Naive thymus-derived CD8-positive, alpha-beta T cell (primary cell): ENCODE measurements around the gene CDC42EP5. TPM values are rescaled to one million over a fixed set of nuclear protein-coding genes. Genes with fewer than 3 reads are reported as not detected.

ENCODE experiments used
- ATAC-seq, 2 donors: fragments of 150-1000 bp; cut with Tn5 transposase in 1 of 2; sonication (Bioruptor Pico), chemical (Tn5 transposase) in 1 of 2; 1 replicate in 1 of 2; 2 replicates in 1 of 2; pipeline ENCODE4 v1.10.0; 2021; ENCODE audit warnings: mild to moderate bottlenecking in 2 of 2, moderate library complexity in 2 of 2
- POLR2A ChIA-PET: fragments of 350-600 bp; sonication (Branson Sonifier 250); formaldehyde crosslinking; loops from one replicate; lab custom pipeline; 2021; ENCODE audit warnings: antibody characterized with exemption; lab: Charles Lee
- DNase-seq, 10 donors: peaks; one replicate each; pipeline versions ENCODE4 v3.0.0 to v3.0.0-alpha.2; 2020 to 2022
- H3K27ac Mint-ChIP-seq, 10 donors: one replicate each; pipeline ENCODE4 v1.8.0; 2020 to 2022; ENCODE audit warnings: mild to moderate bottlenecking in 10 of 10, mixed read lengths in 10 of 10, moderate library complexity in 4 of 10, inconsistent platforms in 1 of 10
- H3K27me3 Mint-ChIP-seq, 5 donors: one replicate each; pipeline ENCODE4 v1.8.0; 2021 to 2022; ENCODE audit warnings: mixed read lengths in 5 of 5
- H3K36me3 Mint-ChIP-seq, 3 donors: one replicate each; pipeline ENCODE4 v1.8.0; 2020 to 2022; ENCODE audit warnings: mixed read lengths in 3 of 3, mild to moderate bottlenecking in 2 of 3, inconsistent platforms in 1 of 3
- H3K4me1 Mint-ChIP-seq, 4 donors: one replicate each; pipeline ENCODE4 v1.8.0; 2021 to 2022; ENCODE audit warnings: mixed read lengths in 4 of 4
- H3K4me3 Mint-ChIP-seq, 10 donors: one replicate each; pipeline ENCODE4 v1.8.0; 2020 to 2022; ENCODE audit warnings: mild to moderate bottlenecking in 10 of 10, mixed read lengths in 10 of 10, moderate library complexity in 6 of 10, inconsistent platforms in 1 of 10
- H3K9me3 Mint-ChIP-seq, 9 donors: one replicate each; pipeline ENCODE4 v1.8.0; 2020 to 2022; ENCODE audit warnings: mixed read lengths in 9 of 9, mild to moderate bottlenecking in 3 of 9, inconsistent platforms in 1 of 9, moderate library complexity in 1 of 9
- polyA plus RNA-seq, 3 donors: library from polyadenylated mRNA; unstranded; fragments of 300-500 nt; fragmentation: Illumina TruSeq; gene quantifications; one replicate each; pipeline ENCODE4 v1.2.3, GENCODE V29; 2021
- total RNA-seq, 8 experiments: library from RNA in 2 of 8; stranded (reverse) in 2 of 8; gene quantifications; one replicate each; pipeline ENCODE4 v1.2.3 and lab custom pipeline; 2021 to 2026

CDC42EP5 gene
- total and polyA plus RNA-seq, 5 experiments from 2014 or later: not detected

GRCh38 chr19:54459282-54460229 lies 13.5 kb downstream of the CDC42EP5 start:
- peak overlapping the region; percentile 43 to 95 (median 80) for H3K27ac Mint-ChIP-seq
- H3K4me1 Mint-ChIP-seq: peaks cover 26 to 40% (median 34%) of the 10 kb centered on the region in 4 donors
- DNase-seq (no peak), ATAC-seq (no peak)
- H3K4me3 Mint-ChIP-seq: peak overlapping the region in 8 of 10 donors; percentile 1 to 66 (median 38)
- peaks cover 0 to 66% (median 8%) of the 10 kb centered on the region in 3 donors for H3K36me3 Mint-ChIP-seq
- peaks cover 0 to 4% (median 0%) of the 10 kb centered on the region in 9 donors for H3K9me3 Mint-ChIP-seq
- no peaks in the 10 kb centered on the region for H3K27me3 Mint-ChIP-seq
- POLR2A ChIA-PET: interaction anchor here (0.7 to 3.1 kb wide), 2 partner anchors 11 to 13 kb away, joined by 3 to 19 read pairs; partner anchors contain the start of gene LENG8

GRCh38 chr19:54458648-54459281 lies 14.3 kb downstream of the CDC42EP5 start:
- POLR2A ChIA-PET: interaction anchor here (0.6 to 3.1 kb wide), 2 partner anchors 11 to 76 kb away, joined by 4 to 19 read pairs; partner anchors contain the start of gene LENG8
- peak overlapping the region in 3 of 10 donors; percentile 19 to 66 (median 50) for H3K4me3 Mint-ChIP-seq
- DNase-seq (no peak), ATAC-seq (no peak)
- H3K36me3 Mint-ChIP-seq: peaks cover 0 to 74% (median 8%) of the 10 kb centered on the region in 3 donors
- peak overlapping the region; percentile 41 to 95 (median 56) for H3K27ac Mint-ChIP-seq
- H3K9me3 Mint-ChIP-seq: no peaks in the 10 kb centered on the region
- no peaks in the 10 kb centered on the region for H3K27me3 Mint-ChIP-seq
- H3K4me1 Mint-ChIP-seq: peaks cover 20 to 39% (median 27%) of the 10 kb centered on the region in 4 donors

GRCh38 chr19:54457773-54458647 lies 15.1 kb downstream of the CDC42EP5 start:
- Mint-ChIP-seq H3K27me3 (no peaks in the 10 kb centered on the region), H3K27ac (peak overlapping the region in 5 of 10 donors; percentile 31 to 95 (median 57)), H3K4me1 (peaks cover 21 to 44% (median 27%) of the 10 kb centered on the region in 4 donors), H3K4me3 (no peak overlapping the region), H3K36me3 (peaks cover 0 to 82% (median 11%) of the 10 kb centered on the region in 3 donors), H3K9me3 (no peaks in the 10 kb centered on the region)
- no peak for DNase-seq
- ATAC-seq: no peak
- POLR2A ChIA-PET: interaction anchor here (0.6 to 3.1 kb wide), 2 partner anchors 10 to 75 kb away, joined by 4 to 19 read pairs; partner anchors contain the start of gene LENG8

GRCh38 chr19:54456423-54457373 lies 16.4 kb downstream of the CDC42EP5 start:
- peaks cover 0 to 90% (median 11%) of the 10 kb centered on the region in 3 donors for H3K36me3 Mint-ChIP-seq
- peak overlapping the region in 1 of 10 donors; percentile 22 for H3K4me3 Mint-ChIP-seq
- POLR2A ChIA-PET: interaction anchor here (1.6 kb wide), 1 partner anchor 9 kb away, joined by 3 read pairs; no protein-coding TSS in a partner anchor
- H3K27ac Mint-ChIP-seq: peak overlapping the region in 1 of 10 donors; percentile 53
- DNase-seq (no peak), ATAC-seq (peak in 1 of 2 donors; percentile 7)
- H3K9me3 Mint-ChIP-seq: no peaks in the 10 kb centered on the region
- H3K27me3 Mint-ChIP-seq: no peaks in the 10 kb centered on the region
- peaks cover 20 to 48% (median 34%) of the 10 kb centered on the region in 4 donors for H3K4me1 Mint-ChIP-seq

- POLR2A ChIA-PET: interaction anchor here (1.6 kb wide), 1 partner anchor 10 kb away, joined by 3 read pairs; no protein-coding TSS in a partner anchor
- Mint-ChIP-seq H3K4me1 (peaks cover 24 to 54% (median 40%) of the 10 kb centered on the region in 4 donors), H3K27ac (peak overlapping the region in 1 of 10 donors; percentile 24), H3K36me3 (peaks cover 0 to 91% (median 12%) of the 10 kb centered on the region in 3 donors), H3K9me3 (no peaks in the 10 kb centered on the region), H3K4me3 (peak overlapping the region in 2 of 10 donors; percentile 10 to 22), H3K27me3 (no peaks in the 10 kb centered on the region)
- no peak for DNase-seq
- no peak for ATAC-seq
Measured at GRCh38 chr19:54455786-54456422, 17.2 kb downstream of the CDC42EP5 start.

GRCh38 chr19:54454781-54455675 lies 18.1 kb downstream of the CDC42EP5 start:
- peak overlapping the region in 1 of 10 donors; percentile 92 for H3K27ac Mint-ChIP-seq
- H3K27me3 Mint-ChIP-seq: no peaks in the 10 kb centered on the region
- POLR2A ChIA-PET: interaction anchor here (1.1 to 1.6 kb wide), 2 partner anchors 8 to 11 kb away, joined by 3 read pairs; no protein-coding TSS in a partner anchor
- H3K4me3 Mint-ChIP-seq: peak overlapping the region in 2 of 10 donors; percentile 2 to 10
- peaks cover 30 to 62% (median 48%) of the 10 kb centered on the region in 4 donors for H3K4me1 Mint-ChIP-seq
- no peaks in the 10 kb centered on the region for H3K9me3 Mint-ChIP-seq
- H3K36me3 Mint-ChIP-seq: peaks cover 0 to 92% (median 13%) of the 10 kb centered on the region in 3 donors
- ATAC-seq (no peak), DNase-seq (no peak)

- no peak overlapping the region for H3K4me3 Mint-ChIP-seq
- peaks cover 29 to 60% (median 47%) of the 10 kb centered on the region in 4 donors for H3K4me1 Mint-ChIP-seq
Measured at GRCh38 chr19:54453921-54454780, 18.9 kb downstream of the CDC42EP5 start.

GRCh38 chr19:54452626-54453025 lies 20.5 kb downstream of the CDC42EP5 start:
- Mint-ChIP-seq H3K27me3 (peaks cover 0 to 3% (median 0%) of the 10 kb centered on the region in 5 donors), H3K4me1 (peaks cover 28 to 58% (median 48%) of the 10 kb centered on the region in 4 donors), H3K36me3 (peaks cover 0 to 70% (median 7%) of the 10 kb centered on the region in 3 donors), H3K9me3 (no peaks in the 10 kb centered on the region), H3K4me3 (peak overlapping the region in 3 of 10 donors; percentile 14 to 38 (median 17)), H3K27ac (no peak overlapping the region)
- POLR2A ChIA-PET: interaction anchor here (1.3 kb wide), 1 partner anchor 9 kb away, joined by 5 read pairs; no protein-coding TSS in a partner anchor
- ATAC-seq (no peak), DNase-seq (no peak)

More at GRCh38 chr19:54453921-54454780, 18.9 kb downstream of the CDC42EP5 start:
- H3K27ac Mint-ChIP-seq: no peak overlapping the region
- DNase-seq: no peak
- H3K9me3 Mint-ChIP-seq: no peaks in the 10 kb centered on the region
- ATAC-seq: no peak
- peaks cover 0 to 83% (median 13%) of the 10 kb centered on the region in 3 donors for H3K36me3 Mint-ChIP-seq
- POLR2A ChIA-PET: interaction anchor here (0.7 to 1.7 kb wide), 5 partner anchors 8 to 263 kb away, joined by 3 to 9 read pairs (median 3); partner anchors contain the start of genes LENG9 and TSEN34
- H3K27me3 Mint-ChIP-seq: no peaks in the 10 kb centered on the region
